ENCODE data around the gene TRIM41.

The TRIM41 gene

GRCh38 chr5:181233801-181234454, 10.8 kb downstream of the TRIM41 start:
- DNase-seq = no peak

- DNase-seq = no peak
Measured at GRCh38 chr5:181234455-181235306, 11.6 kb downstream of the TRIM41 start.

GRCh38 chr5:181235323-181235688, 12.2 kb downstream of the TRIM41 start:
- DNase-seq = no peak

- DNase-seq = no peak
Measured at GRCh38 chr5:181235689-181236366, 12.7 kb downstream of the TRIM41 start.

- DNase-seq = no peak
Measured at GRCh38 chr5:181236471-181236870, 13.4 kb downstream of the TRIM41 start.

GRCh38 chr5:181236954-181237641, 14.0 kb downstream of the TRIM41 start:
- DNase-seq = no peak

GRCh38 chr5:181237729-181238385, 14.8 kb downstream of the TRIM41 start:
- no peak for DNase-seq

GRCh38 chr5:181239062-181239663, 16.1 kb downstream of the TRIM41 start:
- DNase-seq = no peak

GRCh38 chr5:181241393-181241975, 18.4 kb downstream of the TRIM41 start:
- peak; percentile 47 for DNase-seq

GRCh38 chr5:181242031-181242451, 19.0 kb downstream of the TRIM41 start:
- DNase-seq = no peak

- DNase-seq = peak; percentile 51
Measured at GRCh38 chr5:181243018-181243563, 20.0 kb downstream of the TRIM41 start.

- peak; percentile 91 for DNase-seq
Measured at GRCh38 chr5:181243564-181244343, 20.7 kb downstream of the TRIM41 start, which contains the start of gene RACK1. TSS of gene RACK1 (minus strand) at chr5:181243906. CDS start at chr5:181243800, 106 bp downstream.

GRCh38 chr5:181245427-181246275, 22.6 kb downstream of the TRIM41 start:
- no peak for DNase-seq

GRCh38 chr5:181246276-181247049, 23.4 kb downstream of the TRIM41 start:
- DNase-seq = peak; percentile 80

- no peak for DNase-seq
Measured at GRCh38 chr5:181248277-181248676, 25.2 kb downstream of the TRIM41 start.

GRCh38 chr5:181255276-181255675, 32.2 kb downstream of the TRIM41 start:
- no peak for DNase-seq

- DNase-seq = no peak
Measured at GRCh38 chr5:181255836-181256578, 32.9 kb downstream of the TRIM41 start.

- no peak for DNase-seq
Measured at GRCh38 chr5:181258576-181258975, 35.5 kb downstream of the TRIM41 start.
